ENCODE measurements around the gene KREMEN1. TPM values are rescaled to one million over a fixed set of nuclear protein-coding genes. Genes with fewer than 3 reads are reported as not detected.

Gene KREMEN1
- total and polyA plus RNA-seq, 9 of the 15 experiments (the other 6 are each of a cell fraction or from before 2014, with no cell fraction given), result 0.69 to 11.5 (median 4.3) TPM

- Histone ChIP-seq H4K20me1 (replicated peaks; ENCODE audit: control insufficient read depth, insufficient read depth, low read length) (no peaks in the 10 kb centered on the region), H3K4me2 (ENCODE audit: insufficient read depth, low read length) (no peak overlapping the region), H3K4me3 (no peak overlapping the region), H3K4me1 (replicated peaks in 1 of 2; ENCODE audit: control insufficient read depth in 2 of 2, insufficient read depth in 2 of 2, low read length in 2 of 2) (no peaks in the 10 kb centered on the region; a peak in 1 of 5 replicates), H3K9ac (ENCODE audit: insufficient read depth in 1 of 2, low read depth in 2 of 2, low read length in 2 of 2) (no peak overlapping the region), H3K9me1 (ENCODE audit: control insufficient read depth, insufficient read depth, low read length) (no peaks in the 10 kb centered on the region), H3K36me3 (ENCODE audit: control insufficient read depth, insufficient read depth, low read length) (peaks cover 20% of the 10 kb centered on the region; the same call in 2 of the 3 replicates), H2AFZ (ENCODE audit: low read depth, low read length) (no peak overlapping the region), H3K27me3 (ENCODE audit: control insufficient read depth in 2 of 2, insufficient read depth in 2 of 2, low read length in 2 of 2) (no peaks in the 10 kb centered on the region), H3K27ac (ENCODE audit: extremely low read depth, low read depth, low read length) (no peak overlapping the region), H3K79me2 (ENCODE audit: control insufficient read depth, insufficient read depth, low read length) (no peaks in the 10 kb centered on the region), H3K9me3 (replicated peaks; ENCODE audit: control insufficient read depth, insufficient read depth, low read depth, low read length) (no peaks in the 10 kb centered on the region)
- DNase-seq (ENCODE audit: extremely low read depth in 1 of 4, low spot score in 3 of 4) (no peak), FAIRE-seq (no peak), ATAC-seq (no peak)
- in situ Hi-C loops (cut with MboI), result no loop called here
- no TSS peak for BruUV-seq (replicated peaks)
- intact Hi-C loops (cut with micrococcal nuclease), result loop anchor here (5.0 kb wide), 2 partner anchors 206 to 439 kb away; no protein-coding TSS in a partner anchor
- TF ChIP-seq IRF1 (CRISPR knock-in tag; IDR thresholded peaks at IDR 0.05; ENCODE audit: borderline replicate concordance) (no peak), HLTF (IDR thresholded peaks at IDR 0.05) (no peak), SRSF9 (IDR thresholded peaks at IDR 0.05; ENCODE audit: borderline replicate concordance, low read depth, low read length) (no peak), DIDO1 (tag; IDR thresholded peaks at IDR 0.05; ENCODE audit: low read depth) (no peak), ZKSCAN8 (CRISPR knock-in tag; IDR thresholded peaks at IDR 0.05) (no peak), RUNX1 (IDR thresholded peaks at IDR 0.05; ENCODE audit: low read depth) (no peak)
- ChIA-PET CTCF (ENCODE audit: low intra/inter-chr PET ratio) (interaction anchor here (1.4 to 3.1 kb wide), 3 partner anchors 186 to 1020 kb away, joined by 3 to 33 read pairs (median 8); no protein-coding TSS in a partner anchor), POLR2A (interaction anchor here (1.0 to 1.4 kb wide), 2 partner anchors 8 to 111 kb away, joined by 5 to 7 read pairs; no protein-coding TSS in a partner anchor)
- WGBS (ENCODE audit: insufficient coverage, low coverage, missing lambda C conversion rate), result 44% methylated on average over 1 of the region's 2 CpGs
Observed at GRCh38 chr22:29041408-29041807, 31.4 kb upstream of the KREMEN1 start.
